H1 (cell line): ENCODE data around the gene ANKS1B. TPM values are rescaled to one million over a fixed set of nuclear protein-coding genes. Genes with fewer than 3 reads are reported as not detected.

Source experiments
- CTCF ChIA-PET: fragments of 300-600 bp; sonication (Branson Sonifier 250); formaldehyde crosslinking; loops from one replicate; lab custom pipeline; 2021; ENCODE audit not compliant: partially characterized antibody; lab: Charles Lee
- POLR2A ChIA-PET: fragments of 300-600 bp; sonication (Branson Sonifier 250); formaldehyde crosslinking; loops from one replicate; lab custom pipeline; 2021; ENCODE audit warnings: inconsistent platforms; ENCODE audit not compliant: partially characterized antibody; lab: Charles Lee
- DNase-seq, 2 experiments: peaks; one replicate each; pipeline versions ENCODE4 v3.0.0 to v3.0.0-alpha.2; 2010 to 2022; ENCODE audit warnings: low spot score in 2 of 2, low read depth in 1 of 2, mixed read lengths in 1 of 2
- FAIRE-seq: peaks from 2 replicates; lab custom pipeline; 2011; peaks lifted over from hg19 to GRCh38; lab: Jason Lieb, UNC
- H2AFZ ChIP-seq: 2 replicates; pipeline ENCODE4 v1.8.1; 2012; ENCODE audit warnings: low read length, inconsistent platforms
- H2AK5ac ChIP-seq: 2 replicates; pipeline ENCODE4 v1.6.1; 2013; ENCODE audit warnings: low read depth, low read length
- H2BK120ac ChIP-seq: replicated peaks from 2 replicates; pipeline ENCODE3; 2013; ENCODE audit warnings: low read depth, low read length, inconsistent platforms
- H2BK12ac ChIP-seq: 2 replicates; pipeline ENCODE4 v1.6.1; 2013; ENCODE audit warnings: low read depth, low read length
- H2BK15ac ChIP-seq: 2 replicates; pipeline ENCODE4 v1.6.1; 2013; ENCODE audit warnings: low read length
- H2BK20ac ChIP-seq: 2 replicates; pipeline ENCODE4 v1.6.1; 2013; ENCODE audit warnings: low read length
- H2BK5ac ChIP-seq: 2 replicates; pipeline ENCODE4 v1.6.1; 2013; ENCODE audit warnings: low read depth, low read length
- H3K14ac ChIP-seq: 2 replicates; pipeline ENCODE4 v1.6.1; 2013; ENCODE audit warnings: inconsistent platforms; ENCODE audit not compliant: insufficient read length
- H3K18ac ChIP-seq: 2 replicates; pipeline ENCODE4 v1.6.1; 2013; ENCODE audit warnings: low read length; ENCODE audit errors: extremely low read depth
- H3K23ac ChIP-seq: 2 replicates; pipeline ENCODE4 v1.6.1; 2013; ENCODE audit warnings: inconsistent platforms; ENCODE audit not compliant: insufficient read length
- H3K23me2 ChIP-seq: 2 replicates; pipeline ENCODE4 v1.6.1; 2013; ENCODE audit warnings: low read depth, low read length
- H3K27ac ChIP-seq: 2 replicates; pipeline ENCODE4 v1.6.1; 2011; ENCODE audit warnings: low read depth, low read length, inconsistent platforms
- H3K27me3 ChIP-seq, 4 experiments: replicated peaks in 1 of 4; 1 replicate in 1 of 4; 2 replicates in 3 of 4; pipeline versions ENCODE4 v1.6.1 to v1.8.1; 2011 to 2013; ENCODE audit warnings: low read length in 3 of 4, mild to moderate bottlenecking in 3 of 4, inconsistent platforms in 2 of 4, mixed read lengths in 2 of 4, moderate library complexity in 1 of 4; ENCODE audit not compliant: control insufficient read depth in 3 of 4, insufficient read depth in 3 of 4; ENCODE audit errors: extremely low read depth in 1 of 4
- H3K36me3 ChIP-seq, 4 experiments: 2 replicates each; pipeline versions ENCODE4 v1.6.1 to v1.8.1; 2011 to 2013; ENCODE audit warnings: mild to moderate bottlenecking in 4 of 4, low read length in 3 of 4, moderate library complexity in 2 of 4, control low read depth in 1 of 4, inconsistent platforms in 1 of 4; ENCODE audit not compliant: insufficient read depth in 4 of 4, control insufficient read depth in 2 of 4
- H3K4ac ChIP-seq: replicated peaks from 2 replicates; pipeline ENCODE3; 2013; ENCODE audit warnings: low read length, low read depth, mixed read lengths, inconsistent platforms; ENCODE audit not compliant: insufficient read length
- H3K4me1 ChIP-seq, 4 experiments: replicated peaks in 1 of 4; 1 replicate in 1 of 4; 2 replicates in 3 of 4; pipeline versions ENCODE4 v1.6.1 to v1.8.1; 2011 to 2013; ENCODE audit warnings: low read length in 3 of 4, inconsistent platforms in 2 of 4, mixed read lengths in 1 of 4; ENCODE audit not compliant: insufficient read depth in 4 of 4, control insufficient read depth in 3 of 4
- H3K4me2 ChIP-seq, 2 experiments: 2 replicates each; pipeline versions ENCODE4 v1.6.1 to v1.8.1; 2011 to 2013; ENCODE audit warnings: low read depth in 2 of 2, low read length in 2 of 2, control low read depth in 1 of 2, inconsistent platforms in 1 of 2, mild to moderate bottlenecking in 1 of 2; ENCODE audit not compliant: insufficient read depth in 1 of 2
- H3K4me3 ChIP-seq, 4 experiments: fragments of 200-600, 300-600 bp in 1 of 4; sonication (generic), shearing (Covaris generic), sonication (Bioruptor Twin) in 1 of 4; 2 replicates each; pipeline versions ENCODE4 v1.5.1 to v1.8.1; 2011 to 2016; ENCODE audit warnings: low read length in 4 of 4, low read depth in 3 of 4, control low read depth in 2 of 4, inconsistent platforms in 2 of 4, mild to moderate bottlenecking in 2 of 4, mixed read lengths in 1 of 4, moderate library complexity in 1 of 4; ENCODE audit not compliant: insufficient read depth in 2 of 4; ENCODE audit errors: extremely low read depth in 1 of 4
- H3K56ac ChIP-seq: replicated peaks from 2 replicates; pipeline ENCODE3; 2013; ENCODE audit warnings: low read depth, mild to moderate bottlenecking, mixed read lengths, low read length, inconsistent platforms; ENCODE audit not compliant: insufficient read length
- H3K79me1 ChIP-seq: 2 replicates; pipeline ENCODE4 v1.6.1; 2013; ENCODE audit warnings: low read depth, low read length, control low read depth
- H3K79me2 ChIP-seq, 2 experiments: 2 replicates each; pipeline versions ENCODE4 v1.6.1 to v1.8.1; 2012 to 2013; ENCODE audit warnings: low read length in 2 of 2, mild to moderate bottlenecking in 2 of 2, inconsistent platforms in 1 of 2; ENCODE audit not compliant: insufficient read depth in 2 of 2, control insufficient read depth in 1 of 2
- H3K9ac ChIP-seq, 4 experiments: replicated peaks in 1 of 4; 1 replicate in 1 of 4; 2 replicates in 3 of 4; pipeline versions ENCODE4 v1.6.1 to v1.8.1; 2011 to 2013; ENCODE audit warnings: low read depth in 3 of 4, low read length in 3 of 4, control low read depth in 2 of 4, mild to moderate bottlenecking in 2 of 4, moderate library complexity in 2 of 4, inconsistent platforms in 1 of 4; ENCODE audit errors: extremely low read depth in 1 of 4
- H3K9me3 ChIP-seq, 2 experiments: 2 replicates each; pipeline versions ENCODE4 v1.6.1 to v1.8.1; 2012 to 2013; ENCODE audit warnings: mild to moderate bottlenecking in 2 of 2, moderate library complexity in 2 of 2, control low read depth in 1 of 2, inconsistent platforms in 1 of 2, low read depth in 1 of 2, low read length in 1 of 2, mixed read lengths in 1 of 2; ENCODE audit not compliant: insufficient read depth in 2 of 2
- H4K20me1 ChIP-seq, 2 experiments: replicated peaks in 1 of 2; 2 replicates each; pipeline versions ENCODE3 to v1.8.1; 2011 to 2013; ENCODE audit warnings: inconsistent platforms in 2 of 2, low read length in 2 of 2, mild to moderate bottlenecking in 1 of 2; ENCODE audit not compliant: insufficient read depth in 2 of 2, control insufficient read depth in 1 of 2
- H4K5ac ChIP-seq: 2 replicates; pipeline ENCODE4 v1.6.1; 2013; ENCODE audit warnings: low read length, low read depth, mixed read lengths, inconsistent platforms; ENCODE audit not compliant: insufficient read length
- H4K8ac ChIP-seq: 2 replicates; pipeline ENCODE4 v1.8.0; 2013; ENCODE audit warnings: mild to moderate bottlenecking, moderate library complexity, low read length, inconsistent platforms; ENCODE audit not compliant: insufficient read depth; ENCODE audit errors: extremely low read depth
- H4K91ac ChIP-seq: replicated peaks from 2 replicates; pipeline ENCODE3; 2013; ENCODE audit warnings: low read length, mixed read lengths, inconsistent platforms; ENCODE audit not compliant: insufficient read length
- CBX5 ChIP-seq: fragments of 300-800, 300-1000 bp; sonication (generic); IDR thresholded peaks from 2 replicates; pipeline ENCODE4 v1.7.1; 2016; ENCODE audit warnings: antibody characterized with exemption, low read length, low read depth
- EGR1 ChIP-seq: IDR thresholded peaks from 2 replicates; pipeline ENCODE4 v1.6.1; 2011; ENCODE audit warnings: low read depth, low read length, borderline replicate concordance
- JUN ChIP-seq: IDR thresholded peaks from 2 replicates; pipeline ENCODE4 v1.6.1; 2011; ENCODE audit warnings: low read depth, mild to moderate bottlenecking, improper control_type of control experiment, low read length
- NANOG ChIP-seq: IDR thresholded peaks from 2 replicates; pipeline ENCODE4 v1.6.1; 2011; ENCODE audit warnings: low read length, low read depth, mild to moderate bottlenecking, inconsistent platforms; ENCODE audit not compliant: insufficient read depth, poor library complexity, severe bottlenecking
- SP1 ChIP-seq: IDR thresholded peaks from 2 replicates; pipeline ENCODE4 v1.6.1; 2011; ENCODE audit warnings: low read depth, low read length
- SRF ChIP-seq: IDR thresholded peaks from 2 replicates; pipeline ENCODE4 v1.6.1; 2011; ENCODE audit warnings: mild to moderate bottlenecking, low read depth, low read length, moderate library complexity
- TEAD4 ChIP-seq: IDR thresholded peaks from 2 replicates; pipeline ENCODE4 v1.6.1; 2012; ENCODE audit warnings: low read depth, low read length, inconsistent platforms, mixed read lengths
- YY1 ChIP-seq: IDR thresholded peaks from 2 replicates; pipeline ENCODE4 v1.6.1; 2011; ENCODE audit warnings: low read depth, mild to moderate bottlenecking, low read length
- WGBS, 2 experiments: shearing (Covaris generic) in 1 of 2; methylation state at CpG; one replicate each; pipeline versions ENCODE4 v1.1.6 to v1.1.7; 2013 to 2015; ENCODE audit warnings: low lambda C conversion rate in 2 of 2, mixed read lengths in 2 of 2, inconsistent platforms in 1 of 2, low coverage in 1 of 2, missing lambda C conversion rate in 1 of 2; ENCODE audit not compliant: insufficient replicate concordance in 2 of 2, insufficient coverage in 1 of 2, insufficient read length in 1 of 2; ENCODE audit errors: extremely low coverage in 1 of 2, missing lambda C conversion rate in 1 of 2; 5-methylcytosine and 5-hydroxymethylcytosine counted together
- polyA plus RNA-seq, 7 experiments: library from polyadenylated mRNA; depleted of rRNA in 3 of 7; stranded (reverse) in 5 of 7; unstranded in 2 of 7; fragments of >200 nt in 5 of 7; fragments of 200-250 nt in 2 of 7; gene quantifications; 1 replicate in 5 of 7; 2 replicates in 1 of 7; 4 replicates in 1 of 7; pipeline versions ENCODE4 v1.2.1 to v1.2.3, GENCODE V29; 2011 to 2013; ENCODE audit warnings: missing spikeins in 2 of 7, mixed read lengths in 2 of 7
- total RNA-seq: library from RNA; stranded (reverse); fragmentation: NEBNext Ultra II Directional; extraction: Animal tissue kit (Norgen Biotek cat#: 25700); gene quantifications from 2 replicates; pipeline ENCODE4 v1.2.1, GENCODE V29; 2021
- TF ChIP-seq, protein P1 (sequence below): IDR thresholded peaks from 2 replicates; pipeline ENCODE4 v1.6.1; 2011; ENCODE audit warnings: low read length, improper control_type of control experiment

Gene ANKS1B
- total and polyA plus RNA-seq, 2 of the 8 experiments (the other 6 are each of a cell fraction or from before 2014, with no cell fraction given) = 2.7 to 6.1 TPM

DNA sequence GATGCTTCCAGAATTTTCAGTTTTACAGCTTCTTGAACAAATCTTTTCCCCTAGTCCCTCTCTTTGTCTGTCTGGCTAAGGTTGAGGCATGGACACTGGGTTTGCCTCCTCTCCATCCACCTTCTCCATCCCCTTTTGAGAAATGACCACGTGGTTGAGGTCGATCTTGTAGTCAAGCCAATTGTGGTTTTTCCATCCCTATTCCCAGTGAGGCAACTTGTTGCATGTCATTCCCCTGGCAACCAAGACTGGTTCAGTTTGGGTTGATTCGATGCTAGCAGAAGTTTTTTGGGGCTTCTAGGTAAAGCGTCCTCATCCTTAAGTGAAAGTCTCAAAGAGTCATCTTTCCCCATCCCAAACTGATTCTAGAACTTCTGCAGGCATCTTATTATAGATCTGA is 1038.9 kb downstream of the ANKS1B start:
- ChIA-PET POLR2A (no interaction called here), CTCF (interaction anchor here (1.0 to 5.4 kb wide), 5 partner anchors 10 to 204 kb away, joined by 3 to 36 read pairs (median 3); no protein-coding TSS in a partner anchor)
- no peak overlapping the region for H3K4me2 ChIP-seq
- H2AK5ac ChIP-seq = no peak overlapping the region
- no peak overlapping the region for H3K4me3 ChIP-seq
- H3K27me3 ChIP-seq = no peaks in the 10 kb centered on the region
- H3K36me3 ChIP-seq = no peaks in the 10 kb centered on the region
- no peaks in the 10 kb centered on the region for H4K20me1 ChIP-seq
- no peak overlapping the region for H2BK12ac ChIP-seq
- H3K4me1 ChIP-seq = peaks cover 0 to 3% (median 1%) of the 10 kb centered on the region in 4 experiments; a peak in 4 of 7 replicates
- 87% methylated on average over 4 of the region's 4 CpGs; no CpG with 5 or more reads in 1 of the 2 experiments for WGBS, 2 experiments
- H2BK5ac ChIP-seq = no peak overlapping the region
- no peak overlapping the region for H3K9ac ChIP-seq
- H3K4ac ChIP-seq = no peak overlapping the region
- no peak overlapping the region for H2BK120ac ChIP-seq
- no peak overlapping the region for H3K27ac ChIP-seq
- DNase-seq = no peak
- no peaks in the 10 kb centered on the region for H3K79me1 ChIP-seq
- H3K79me2 ChIP-seq = no peaks in the 10 kb centered on the region
- H4K5ac ChIP-seq = no peak overlapping the region
- no peak overlapping the region for H2BK20ac ChIP-seq
- no peak overlapping the region for H3K18ac ChIP-seq
- H3K9me3 ChIP-seq = no peaks in the 10 kb centered on the region
- no peak overlapping the region for H3K14ac ChIP-seq
- FAIRE-seq = no peak
- H3K56ac ChIP-seq = no peak overlapping the region
- H2AFZ ChIP-seq = no peak overlapping the region; the same call in 1 of the 2 replicates
- H4K8ac ChIP-seq = no peak overlapping the region
- no peak overlapping the region for H3K23ac ChIP-seq
- H4K91ac ChIP-seq = no peak overlapping the region
- no peaks in the 10 kb centered on the region; the same call in 1 of the 2 replicates for H3K23me2 ChIP-seq
- H2BK15ac ChIP-seq = no peak overlapping the region
- no peak for TF ChIP-seq NANOG
- no peak for TF ChIP-seq JUN
- TF ChIP-seq SP1 = no peak
- no peak for TF ChIP-seq TEAD4
- TF ChIP-seq SRF = no peak
- no peak for TF ChIP-seq CBX5
- TF ChIP-seq, protein P1, sequence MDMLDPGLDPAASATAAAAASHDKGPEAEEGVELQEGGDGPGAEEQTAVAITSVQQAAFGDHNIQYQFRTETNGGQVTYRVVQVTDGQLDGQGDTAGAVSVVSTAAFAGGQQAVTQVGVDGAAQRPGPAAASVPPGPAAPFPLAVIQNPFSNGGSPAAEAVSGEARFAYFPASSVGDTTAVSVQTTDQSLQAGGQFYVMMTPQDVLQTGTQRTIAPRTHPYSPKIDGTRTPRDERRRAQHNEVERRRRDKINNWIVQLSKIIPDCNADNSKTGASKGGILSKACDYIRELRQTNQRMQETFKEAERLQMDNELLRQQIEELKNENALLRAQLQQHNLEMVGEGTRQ = no peak
- TF ChIP-seq YY1 = no peak
- no peak for TF ChIP-seq EGR1
